ENCODE data around the gene UIMC1.

UIMC1 gene

GRCh38 chr5:176952531-176953193 lies 53.9 kb downstream of the UIMC1 start:
- DNase-seq = no peak

GRCh38 chr5:176948458-176948857 lies 58.1 kb downstream of the UIMC1 start:
- no peak for DNase-seq

GRCh38 chr5:176947847-176948246 lies 58.7 kb downstream of the UIMC1 start:
- DNase-seq = no peak

GRCh38 chr5:176944268-176944667 lies 62.3 kb downstream of the UIMC1 start:
- DNase-seq = no peak

DNA sequence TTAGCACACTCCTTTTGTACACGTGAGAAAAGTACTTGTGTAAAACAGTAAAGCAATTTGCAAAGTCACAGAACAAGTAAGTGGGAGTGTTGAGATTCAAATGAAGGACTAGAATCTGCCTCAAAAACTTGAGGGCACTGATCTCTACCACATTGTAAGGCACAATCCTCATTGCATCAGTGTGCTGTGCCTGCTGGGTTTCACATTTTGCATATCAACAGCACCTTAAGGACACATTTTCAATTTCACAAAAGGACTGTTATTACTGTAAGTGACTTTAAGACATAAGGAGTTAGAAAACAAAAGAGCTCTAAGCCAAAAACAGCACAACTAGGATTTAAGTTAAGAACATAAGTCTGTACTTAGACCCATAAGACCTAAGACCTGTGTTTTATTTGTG lies 62.8 kb downstream of the UIMC1 start:
- no peak for DNase-seq

DNA sequence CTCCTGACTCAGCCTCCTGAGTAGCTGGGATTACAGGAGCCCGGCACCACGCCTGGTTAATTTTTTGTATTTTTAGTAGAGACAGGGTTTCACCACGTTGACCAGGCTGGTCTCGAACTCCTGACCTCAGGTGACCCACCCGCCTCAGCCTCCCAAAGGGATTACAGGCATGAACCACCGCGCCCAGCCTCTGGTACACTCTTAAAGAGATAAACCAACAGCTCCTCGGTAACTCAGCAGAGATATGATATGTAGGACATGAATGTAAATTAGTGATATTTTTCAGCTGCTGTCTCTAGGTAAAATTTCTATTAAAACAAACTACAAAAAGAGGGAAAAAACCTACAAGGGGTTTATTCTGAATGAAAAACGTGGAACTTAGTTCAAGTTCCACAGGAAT lies 64.6 kb downstream of the UIMC1 start:
- no peak for DNase-seq

DNA sequence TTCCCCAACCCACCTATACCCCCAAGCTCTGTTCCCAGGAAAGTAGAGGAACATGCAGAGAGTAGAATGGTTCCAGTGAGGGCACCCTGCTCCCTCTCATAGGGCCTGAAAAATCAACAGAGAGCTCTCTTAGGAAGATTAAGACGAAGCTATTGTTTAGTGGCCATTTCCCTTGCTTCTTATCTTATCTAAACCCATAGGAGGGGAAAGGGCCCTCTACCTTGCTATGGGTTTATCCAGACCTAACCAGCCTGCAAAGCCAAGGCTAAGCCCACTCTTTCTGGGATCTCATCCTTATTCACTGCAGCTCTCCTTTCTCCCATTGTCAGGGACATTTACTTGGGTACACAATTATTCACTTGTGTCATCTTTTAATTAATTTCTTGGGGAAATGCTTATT lies 68.1 kb downstream of the UIMC1 start:
- DNase-seq = no peak

DNA sequence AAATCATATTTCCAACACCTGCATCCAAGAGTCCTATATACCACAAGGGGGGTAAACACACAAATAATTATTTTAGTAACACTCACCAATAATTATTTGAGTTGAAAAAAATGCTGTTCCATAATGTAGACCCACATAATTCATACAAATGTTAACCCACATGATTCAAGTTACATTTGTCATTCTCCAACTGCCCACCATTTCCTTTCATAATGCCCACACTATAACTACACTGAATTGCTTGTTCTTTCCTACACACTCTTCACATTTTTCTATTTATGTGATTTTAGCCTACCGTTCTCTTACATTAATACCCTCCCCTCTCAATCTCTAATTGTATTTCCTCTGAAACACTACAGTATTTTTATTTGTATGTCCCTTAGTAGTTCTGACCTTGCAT lies 71.6 kb downstream of the UIMC1 start:
- DNase-seq = no peak

- no peak for DNase-seq
These were observed 72.2 kb downstream of the UIMC1 start for GRCh38 chr5:176934309-176934930.

- no peak for DNase-seq
These were observed 76.9 kb downstream of the UIMC1 start for GRCh38 chr5:176929654-176930053.

- DNase-seq = no peak
These were observed 79.0 kb downstream of the UIMC1 start for GRCh38 chr5:176927562-176927961.

- no peak for DNase-seq
These were observed 83.8 kb downstream of the UIMC1 start for GRCh38 chr5:176922817-176923216.

DNA sequence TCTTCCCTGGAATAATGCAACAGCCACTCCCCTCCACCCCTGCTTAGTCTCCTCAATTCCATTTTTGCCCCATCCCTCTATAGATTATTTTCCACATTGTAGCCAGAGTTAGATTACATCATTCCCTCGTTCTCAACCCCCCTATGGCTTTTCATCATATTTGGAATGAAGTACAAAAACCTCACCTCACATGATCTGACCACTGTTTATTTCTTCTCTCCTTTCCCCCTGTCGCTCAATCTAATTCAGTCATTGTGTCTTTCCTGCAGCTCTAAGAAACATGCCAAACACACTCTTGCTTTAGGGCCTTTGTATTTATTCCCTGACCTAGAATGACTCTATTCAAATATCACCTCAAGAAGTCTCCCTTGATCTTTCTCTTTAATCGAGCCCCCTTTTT lies 84.9 kb downstream of the UIMC1 start:
- no peak for DNase-seq

DNA sequence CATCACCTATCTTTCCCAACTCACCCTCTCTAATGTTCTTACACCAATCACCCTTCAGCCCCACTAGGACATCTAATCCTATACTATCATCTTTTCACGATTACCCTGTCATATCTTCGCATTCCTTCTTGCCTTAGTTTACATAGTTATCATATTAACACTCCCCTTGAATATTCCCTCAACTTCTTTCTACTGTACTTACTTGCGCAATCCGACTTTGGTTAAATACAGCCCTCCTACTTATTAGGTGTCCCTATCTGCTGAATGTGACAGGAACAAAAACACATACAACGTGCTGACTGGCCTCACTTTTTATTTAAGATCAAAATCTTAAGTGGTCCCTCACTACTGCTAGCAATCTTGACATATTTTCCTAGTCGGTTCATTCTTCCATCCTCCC lies 88.0 kb downstream of the UIMC1 start:
- no peak for DNase-seq

GRCh38 chr5:176916337-176916736 lies 90.2 kb downstream of the UIMC1 start:
- no peak for DNase-seq

- DNase-seq = no peak
These were observed 90.7 kb downstream of the UIMC1 start for GRCh38 chr5:176915906-176916305.

- no peak for DNase-seq
These were observed 94.5 kb downstream of the UIMC1 start for GRCh38 chr5:176912115-176912514.

- no peak for DNase-seq
These were observed 97.8 kb downstream of the UIMC1 start for GRCh38 chr5:176908675-176909368.

DNA sequence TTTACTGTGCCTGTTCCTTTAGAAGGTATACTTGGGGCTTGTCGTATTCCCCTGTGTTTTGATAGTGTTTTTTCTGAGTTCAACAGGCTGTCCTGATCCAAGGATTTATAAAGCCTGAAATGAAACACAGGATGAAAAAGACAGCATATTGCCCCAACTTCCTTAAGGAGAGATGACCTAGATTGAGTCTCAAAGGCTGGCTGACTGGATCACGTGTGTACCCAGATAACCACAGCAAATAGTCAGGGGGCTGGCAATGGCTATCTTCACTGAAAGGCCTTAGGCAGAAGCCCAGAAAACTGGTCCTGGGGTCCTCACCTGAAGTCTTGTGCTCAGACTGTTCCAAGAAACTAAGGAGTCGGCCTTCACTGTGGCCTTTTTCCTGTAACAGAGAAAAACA lies 99.8 kb downstream of the UIMC1 start:
- no peak for DNase-seq

DNA sequence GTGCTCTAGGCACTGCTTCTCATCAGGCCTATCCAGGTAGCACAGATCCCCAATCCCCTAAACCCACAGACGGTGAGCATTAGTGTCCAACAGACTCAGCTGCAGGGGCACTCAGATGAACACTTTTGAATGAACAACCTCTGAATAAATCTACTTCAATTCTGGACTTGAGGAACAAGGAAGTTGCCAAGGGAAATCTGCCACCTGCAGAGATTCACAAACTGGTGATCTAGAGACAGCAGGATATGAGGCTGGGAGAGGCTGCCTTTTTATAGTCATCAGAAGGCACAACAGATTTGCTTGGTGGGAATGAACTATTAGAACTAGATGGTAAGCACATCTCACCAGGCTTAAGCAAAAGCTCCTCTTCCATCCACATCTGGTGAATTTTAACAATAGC lies 100.5 kb downstream of the UIMC1 start:
- no peak for DNase-seq

- DNase-seq = no peak
These were observed 102.3 kb downstream of the UIMC1 start for GRCh38 chr5:176904276-176904675.

DNA sequence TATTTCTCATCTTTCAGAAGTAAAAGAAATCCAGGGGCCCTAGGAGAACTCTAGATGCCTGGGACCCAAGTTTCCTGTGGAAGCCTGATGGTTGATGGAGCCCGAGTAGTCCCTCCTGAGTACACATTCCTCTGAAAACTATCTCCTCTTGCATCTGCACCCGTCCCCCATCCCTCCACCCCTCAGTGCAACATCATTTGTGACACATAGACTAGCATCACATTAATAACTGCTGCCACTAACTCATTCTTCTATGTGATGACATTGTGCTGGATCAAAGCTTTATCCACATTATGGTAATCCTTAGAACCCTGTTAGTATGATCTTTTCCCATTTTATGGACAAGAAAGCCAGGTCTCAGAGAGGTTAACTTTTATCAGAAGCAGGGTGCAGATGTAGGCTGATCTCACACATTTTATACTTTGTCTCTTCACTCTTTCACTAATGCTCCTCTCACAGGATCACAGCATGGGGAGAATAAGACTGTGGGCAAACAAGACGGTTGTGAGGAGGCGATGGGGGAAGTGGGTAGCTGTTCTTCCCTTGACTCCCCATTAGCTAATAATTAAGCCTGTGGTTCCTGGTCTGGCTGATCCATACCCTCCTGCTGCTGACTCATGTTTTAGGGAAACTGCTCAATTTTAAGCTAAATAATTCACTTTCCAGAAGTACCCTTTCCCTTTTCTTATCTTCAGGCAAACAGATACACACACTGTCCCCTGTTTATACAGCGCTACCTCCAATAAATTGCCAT lies 103.5 kb downstream of the UIMC1 start:
- DNase-seq = peak; percentile 58

DNA sequence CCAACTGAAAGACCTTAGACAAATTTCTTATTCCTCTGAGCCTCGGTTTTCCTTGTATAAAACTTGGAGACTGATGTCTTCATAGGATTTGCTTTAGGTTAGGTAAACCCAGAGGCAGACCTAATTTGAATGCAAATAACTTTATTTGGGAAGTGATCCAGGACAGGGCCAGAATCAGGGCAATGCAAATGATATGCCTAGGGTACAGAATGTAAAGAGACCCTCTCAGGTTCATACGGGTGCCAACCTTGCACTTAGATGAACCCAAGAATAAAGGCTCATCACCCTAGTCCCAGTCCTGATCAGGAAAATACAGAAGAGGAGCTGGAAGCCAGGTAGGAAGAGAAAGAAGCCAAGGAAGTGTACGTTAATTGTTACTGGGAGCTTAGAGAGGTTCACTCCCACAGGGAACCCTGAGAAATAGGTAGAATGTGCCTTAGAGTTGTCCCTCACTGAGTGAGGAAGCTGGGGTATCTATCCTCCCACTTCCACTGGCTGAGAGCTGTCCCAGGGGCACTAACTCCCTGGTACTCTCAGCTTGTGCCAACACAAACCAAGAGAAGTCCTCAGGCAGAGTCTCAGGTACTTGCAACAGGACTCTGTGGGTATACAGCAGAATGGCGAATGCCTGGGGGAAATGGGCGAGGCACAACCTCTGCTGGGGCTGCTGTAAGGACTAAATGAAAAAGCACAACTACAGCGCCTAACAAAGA lies 104.3 kb downstream of the UIMC1 start:
- DNase-seq = no peak
